Stimulated activated CD4-positive, alpha-beta T cell treated with anti-CD3 and anti-CD28 coated beads, Interleukin-15, amount 100 ng/mL, for 48 hours (primary cell): Measurements from ENCODE around the gene ZNF578.
"Not testable (repeated sequence)": the region's sequence is repeated elsewhere in the genome, so short reads cannot be mapped to it uniquely, and the experiment has no call there.

Experiments used
- DNase-seq, 2 donors: peaks; one replicate each; pipeline ENCODE4 v3.0.0-alpha.2; 2020; ENCODE audit warnings: low read depth in 2 of 2

The ZNF578 gene

GRCh38 chr19:52516191-52516590, 62.8 kb downstream of the ZNF578 start:
- DNase-seq: no peak

- no peak for DNase-seq
These were observed 65.3 kb downstream of the ZNF578 start for GRCh38 chr19:52518646-52519045.

GRCh38 chr19:52519175-52519574, 65.8 kb downstream of the ZNF578 start:
- not testable (repeated sequence) for DNase-seq

DNA sequence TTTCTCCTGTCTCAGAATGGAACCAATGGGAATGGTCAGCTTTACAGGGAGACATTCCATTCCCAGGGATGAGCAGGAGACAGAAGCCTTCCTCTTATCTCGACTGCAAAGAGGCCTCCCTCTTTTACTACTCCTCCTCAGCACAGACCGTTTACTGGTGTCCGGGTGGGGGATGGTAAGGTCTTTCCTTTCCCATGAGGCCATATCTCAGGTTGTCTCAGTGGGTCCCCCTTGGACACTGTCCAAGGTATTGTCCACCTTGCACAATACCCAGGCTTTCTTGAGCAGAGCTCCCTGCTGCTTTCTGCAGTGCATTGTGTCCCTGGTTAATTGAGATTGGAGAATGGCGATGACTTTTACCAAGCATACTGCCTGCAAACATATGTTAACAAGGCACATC, 66.7 kb downstream of the ZNF578 start:
- no peak for DNase-seq

DNA sequence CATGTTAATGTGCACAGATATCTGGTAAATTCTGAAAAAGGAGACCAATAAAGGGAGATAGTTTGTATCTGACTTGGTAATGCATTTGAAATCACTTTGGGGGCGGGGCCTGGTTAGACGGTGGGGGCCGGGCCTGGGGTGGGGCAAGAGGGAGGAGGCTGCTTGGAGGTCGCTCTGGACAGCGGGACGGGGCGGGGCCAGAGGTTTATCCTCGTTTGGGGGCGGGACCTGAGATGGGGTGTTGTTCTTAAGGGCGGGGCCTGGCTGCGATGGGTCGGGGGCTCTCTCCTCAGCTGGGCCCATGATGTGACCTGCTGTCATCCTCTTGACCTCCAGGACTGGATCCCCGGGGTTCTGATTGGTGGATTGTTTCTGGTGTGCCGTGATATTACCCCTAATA, 69.2 kb downstream of the ZNF578 start:
- no peak for DNase-seq

DNA sequence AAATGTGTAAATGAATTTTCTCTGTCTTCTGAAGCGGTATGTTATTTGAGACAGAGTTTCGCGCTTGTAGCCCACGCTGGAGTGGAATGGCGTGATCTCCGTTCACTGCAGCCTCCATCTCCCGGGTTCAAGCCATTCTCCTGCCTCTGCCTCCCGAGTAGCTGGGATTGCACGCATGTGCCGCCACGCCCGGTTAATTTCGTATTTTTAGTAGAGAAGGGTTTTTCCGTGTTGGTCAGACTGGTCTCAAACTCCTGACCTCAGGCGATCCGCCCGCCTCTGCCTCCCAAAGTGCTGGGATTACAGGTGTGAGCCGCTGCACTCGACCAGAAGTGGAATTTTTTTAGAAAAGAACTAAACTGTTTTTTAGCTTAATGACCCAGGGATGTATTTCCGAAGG, 70.7 kb downstream of the ZNF578 start:
- DNase-seq: no peak

DNA sequence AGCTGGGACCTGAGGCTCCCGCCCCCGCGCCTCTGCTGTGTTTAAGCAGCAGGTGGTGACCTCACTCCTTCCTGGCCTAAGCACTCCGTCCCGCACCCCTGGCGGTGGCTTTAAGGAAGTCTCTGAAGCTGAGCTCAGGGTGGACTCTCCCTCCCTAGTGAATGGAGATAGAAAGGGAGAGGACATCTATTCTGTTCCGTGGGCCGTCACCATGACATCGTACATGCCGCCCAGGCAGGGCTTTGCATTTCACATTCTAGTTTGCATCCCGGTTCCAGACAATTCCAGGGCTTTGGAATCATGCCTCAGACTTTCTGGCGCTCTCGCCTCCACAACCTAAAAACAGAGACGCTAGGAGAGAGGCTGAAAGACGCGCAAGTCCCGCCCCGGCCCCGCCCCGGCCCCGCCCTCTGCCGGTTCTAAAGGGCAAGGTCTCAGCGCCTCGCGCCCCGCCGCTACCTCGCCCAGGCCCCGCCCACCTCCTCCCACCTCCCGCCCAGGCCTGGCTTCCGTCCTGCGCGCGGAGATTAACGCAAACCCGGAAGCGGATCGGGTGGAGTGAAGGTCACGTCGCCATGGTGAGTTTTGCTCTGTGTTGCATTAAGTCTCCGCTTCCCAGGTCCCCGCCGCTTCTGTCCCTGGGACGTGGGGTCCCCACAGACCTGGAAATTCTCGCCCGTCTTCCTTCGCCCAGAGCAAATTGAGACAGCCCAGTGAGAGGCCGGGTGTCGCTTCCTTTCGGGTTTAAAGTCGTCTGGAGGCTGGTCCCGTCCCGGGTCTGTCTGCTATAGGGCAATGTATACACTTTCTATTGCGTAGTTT, 74.0 kb downstream of the ZNF578 start, which contains the start of gene ZNF808:
TSS of gene ZNF808 (plus strand) at position 535 of the 822 bp plus-strand sequence. CDS start 15,617 bp downstream, outside the sequence.
- DNase-seq: peak; percentile 94 to 97

DNA sequence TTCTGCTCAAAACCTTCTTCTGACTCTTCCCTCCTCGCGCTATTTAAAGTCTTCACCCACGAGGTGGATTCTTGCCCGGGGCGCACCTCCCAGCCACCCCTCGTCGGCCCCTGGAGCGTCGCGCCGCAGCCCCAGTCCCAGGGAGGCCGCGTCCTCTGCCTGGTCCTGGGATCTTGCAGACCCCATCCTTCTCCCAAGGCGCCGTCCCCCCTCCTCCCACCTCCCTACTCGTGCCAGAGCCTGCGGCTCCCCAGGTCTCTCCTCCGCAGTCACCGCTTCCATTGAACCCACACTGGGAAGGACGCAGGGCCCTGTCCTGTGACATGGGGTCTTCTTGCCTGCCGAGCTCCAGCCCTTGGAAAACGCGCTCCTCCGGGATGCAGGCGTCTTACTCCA, 74.6 kb downstream of the ZNF578 start:
- no peak for DNase-seq

DNA sequence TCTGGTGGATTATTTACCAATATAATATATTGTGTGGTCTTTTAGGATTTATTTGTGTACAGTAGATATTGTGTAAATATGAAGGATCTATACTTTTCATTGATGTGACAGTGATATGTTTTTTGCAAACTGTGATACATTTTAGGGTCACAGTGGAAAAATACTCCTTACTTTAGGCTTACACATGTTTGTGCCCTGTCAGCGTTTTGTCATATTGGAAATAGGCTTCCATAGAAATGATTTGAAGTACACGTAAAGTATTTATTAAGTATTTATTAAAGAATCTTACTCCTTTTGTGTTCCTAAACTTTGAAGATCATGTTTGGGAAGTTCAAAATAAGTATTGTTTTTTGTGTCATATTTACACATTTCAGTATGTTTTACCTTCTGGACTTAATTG, 79.1 kb downstream of the ZNF578 start:
- DNase-seq: no peak

DNA sequence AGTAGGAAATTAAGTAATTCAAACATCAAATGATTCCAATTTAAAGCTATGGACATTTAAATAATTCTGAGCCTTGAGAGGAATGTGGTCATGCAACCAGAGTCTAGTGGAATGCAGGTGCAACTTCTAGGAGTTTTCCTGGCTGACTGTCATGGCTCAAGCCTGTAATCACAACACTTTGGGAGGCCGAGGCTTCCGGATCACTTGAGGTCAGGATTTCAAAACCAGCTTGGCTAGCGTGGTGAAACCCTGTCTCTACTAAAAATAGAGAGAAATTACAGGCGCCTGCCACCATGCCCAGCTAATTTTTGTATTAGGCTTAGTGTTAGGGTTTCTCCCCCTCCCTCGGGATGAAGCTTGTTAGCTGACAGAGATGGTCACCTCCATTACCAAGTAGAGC, 80.5 kb downstream of the ZNF578 start:
- DNase-seq: no peak

DNA sequence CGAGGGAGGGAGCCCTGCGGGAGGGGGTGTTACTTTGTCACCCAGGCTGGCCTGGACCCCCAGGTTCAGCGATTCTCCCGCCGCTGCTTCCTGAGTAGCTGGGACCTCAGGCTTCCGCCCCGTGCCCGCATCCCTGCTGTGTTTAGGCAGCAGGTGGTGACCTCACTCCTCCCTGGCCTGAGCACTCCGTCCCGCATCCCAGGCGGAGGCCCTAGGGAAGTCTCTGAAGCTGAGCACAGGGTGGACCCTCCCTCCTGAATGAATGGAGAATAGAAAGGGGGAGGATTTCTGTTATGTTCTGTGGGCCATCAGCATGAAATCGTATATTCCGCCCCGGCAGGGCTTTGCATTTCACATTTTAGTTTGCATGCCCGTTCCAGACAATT, 82.0 kb downstream of the ZNF578 start:
- not testable (repeated sequence) for DNase-seq

DNA sequence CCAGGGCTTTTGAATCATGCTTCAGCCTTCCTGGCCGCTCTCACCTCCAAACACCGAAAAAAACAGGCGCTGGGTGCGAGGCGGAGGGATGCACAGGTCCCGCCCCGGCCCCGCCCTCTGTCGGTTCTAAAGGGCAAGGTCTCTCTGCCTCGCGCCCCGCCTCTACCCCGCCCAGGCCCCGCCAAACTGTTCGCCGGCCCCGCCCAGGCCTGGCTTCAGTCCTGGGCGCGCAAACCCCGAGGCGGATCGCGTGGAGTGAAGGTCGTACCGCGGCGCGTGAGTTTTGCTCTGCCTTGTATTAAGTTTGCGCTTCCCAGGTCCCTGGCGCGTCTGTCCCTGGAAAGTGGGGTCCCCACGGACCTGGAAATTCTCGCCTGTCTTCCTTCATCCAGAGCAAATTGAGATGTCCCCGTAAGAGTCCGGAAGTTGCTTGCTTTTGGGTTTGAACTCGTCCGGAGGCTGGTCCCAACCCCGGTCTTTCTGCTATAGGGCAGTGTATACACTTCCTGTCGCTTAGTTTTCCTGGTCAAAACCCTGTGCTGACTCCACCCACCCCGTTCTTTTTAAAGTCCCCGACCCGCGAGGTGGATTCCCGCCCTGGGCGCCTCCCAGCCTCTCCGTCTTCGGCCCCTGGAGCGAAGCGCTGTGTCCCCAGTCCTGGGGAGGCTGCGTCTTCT, 82.6 kb downstream of the ZNF578 start:
- peak; percentile 83 to 92 for DNase-seq

- no peak for DNase-seq
These were observed 83.1 kb downstream of the ZNF578 start for GRCh38 chr19:52536448-52536800.

DNA sequence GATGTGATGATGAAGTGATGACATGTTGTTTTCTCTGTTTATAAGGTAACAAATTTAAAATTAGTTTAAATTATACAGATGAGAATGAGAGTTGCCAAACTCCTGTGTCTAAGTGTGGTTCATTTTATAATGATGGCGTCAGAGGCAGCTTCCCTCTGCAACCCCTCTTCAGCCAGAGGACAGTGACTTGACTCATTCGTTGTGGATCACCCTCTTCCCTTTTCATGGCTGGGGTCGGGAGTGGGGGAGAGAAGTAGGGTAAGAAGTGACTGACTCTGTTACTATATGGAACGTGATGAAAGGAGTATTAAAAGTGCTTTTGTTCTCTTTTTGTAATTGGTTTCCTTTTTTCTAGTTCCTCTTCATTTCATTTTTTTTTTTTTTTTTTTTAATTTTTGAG, 85.5 kb downstream of the ZNF578 start:
- DNase-seq: not testable (repeated sequence)

DNA sequence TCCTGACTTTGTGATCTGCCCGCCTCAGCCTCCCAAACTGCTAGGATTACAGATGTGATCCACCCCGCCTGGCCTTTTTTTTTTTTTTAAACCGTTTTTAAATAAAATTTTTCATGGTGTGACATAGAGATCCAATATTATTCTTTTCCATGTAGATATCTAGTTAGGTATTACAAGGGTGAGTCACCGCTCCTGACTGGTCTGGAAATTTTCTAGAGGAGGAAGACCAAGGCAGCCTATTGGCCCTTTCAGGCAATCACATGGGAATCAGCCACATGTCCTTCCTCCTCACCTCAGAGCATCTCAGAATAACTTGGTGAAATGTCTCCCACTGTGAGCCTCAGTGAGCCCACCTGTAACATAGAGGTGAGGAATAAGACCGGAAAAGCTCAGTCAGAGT, 87.8 kb downstream of the ZNF578 start:
- not testable (repeated sequence) for DNase-seq

DNA sequence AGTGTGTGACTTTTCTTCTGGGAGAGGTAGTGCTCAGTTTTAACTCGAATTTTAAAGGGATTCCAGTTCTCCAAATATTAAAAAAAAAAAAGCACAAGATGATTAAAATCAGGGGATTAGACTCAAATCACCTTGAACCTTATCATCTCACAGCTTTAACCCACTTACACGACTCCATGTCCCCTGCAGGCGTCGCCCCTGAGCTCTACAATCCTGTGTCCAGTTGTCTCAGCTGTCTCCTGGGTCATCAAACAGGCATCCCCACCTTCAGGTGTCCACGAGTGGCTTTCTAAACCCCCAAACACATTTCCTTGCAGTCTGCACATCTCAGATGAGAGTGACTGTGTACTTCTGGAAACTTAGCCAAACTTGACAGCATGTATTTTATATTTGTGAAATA, 88.3 kb downstream of the ZNF578 start:
- no peak for DNase-seq

- not testable (repeated sequence) for DNase-seq
These were observed 89.2 kb downstream of the ZNF578 start for GRCh38 chr19:52542541-52542940.

- no peak for DNase-seq
These were observed 89.8 kb downstream of the ZNF578 start for GRCh38 chr19:52542984-52543664.

- DNase-seq: no peak
These were observed 101.0 kb downstream of the ZNF578 start for GRCh38 chr19:52554216-52554971.

GRCh38 chr19:52557231-52557995, 104.1 kb downstream of the ZNF578 start:
- no peak for DNase-seq
